COLO668 (cell line): Measurements from ENCODE around the gene HAUS5.
"Not testable (repeated sequence)": the region's sequence is repeated elsewhere in the genome, so short reads cannot be mapped to it uniquely, and the experiment has no call there.

ENCODE experiments used
- DNase-seq: peaks from one replicate; lab custom pipeline; 2025; ENCODE audit not compliant: unreplicated experiment; lab: John Stamatoyannopoulos, UW

The HAUS5 gene, protein sequence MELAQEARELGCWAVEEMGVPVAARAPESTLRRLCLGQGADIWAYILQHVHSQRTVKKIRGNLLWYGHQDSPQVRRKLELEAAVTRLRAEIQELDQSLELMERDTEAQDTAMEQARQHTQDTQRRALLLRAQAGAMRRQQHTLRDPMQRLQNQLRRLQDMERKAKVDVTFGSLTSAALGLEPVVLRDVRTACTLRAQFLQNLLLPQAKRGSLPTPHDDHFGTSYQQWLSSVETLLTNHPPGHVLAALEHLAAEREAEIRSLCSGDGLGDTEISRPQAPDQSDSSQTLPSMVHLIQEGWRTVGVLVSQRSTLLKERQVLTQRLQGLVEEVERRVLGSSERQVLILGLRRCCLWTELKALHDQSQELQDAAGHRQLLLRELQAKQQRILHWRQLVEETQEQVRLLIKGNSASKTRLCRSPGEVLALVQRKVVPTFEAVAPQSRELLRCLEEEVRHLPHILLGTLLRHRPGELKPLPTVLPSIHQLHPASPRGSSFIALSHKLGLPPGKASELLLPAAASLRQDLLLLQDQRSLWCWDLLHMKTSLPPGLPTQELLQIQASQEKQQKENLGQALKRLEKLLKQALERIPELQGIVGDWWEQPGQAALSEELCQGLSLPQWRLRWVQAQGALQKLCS

GRCh38 chr19:35612559-35613321 lies at the start of gene HAUS5:
Gene HAUS5, plus strand, starts transcription at chr19:35612735. Its CDS starts 60 bp downstream, at chr19:35612795.
- peak; percentile 92 for DNase-seq

DNA sequence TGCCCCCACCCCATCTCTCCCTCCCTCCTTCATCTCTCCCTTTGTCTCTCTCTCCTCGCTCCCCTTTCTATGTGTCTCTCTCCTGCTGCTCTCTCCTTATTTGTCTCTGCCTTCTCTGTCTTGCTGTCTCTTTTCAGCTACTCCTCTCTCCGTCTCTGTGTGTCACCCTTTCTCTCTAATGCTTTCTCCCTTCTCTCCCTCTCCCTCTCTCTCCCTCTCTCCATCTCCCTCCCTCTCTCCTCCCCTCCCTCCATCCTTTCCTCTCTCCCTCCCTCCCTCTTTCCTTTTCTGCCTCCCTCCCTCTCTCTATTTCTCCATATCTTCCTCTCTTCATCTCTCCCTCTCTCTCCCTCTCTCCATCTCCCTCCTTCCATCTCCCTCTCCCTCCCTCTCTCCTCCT lies 49.8 kb upstream of the HAUS5 start:
- no peak for DNase-seq

DNA sequence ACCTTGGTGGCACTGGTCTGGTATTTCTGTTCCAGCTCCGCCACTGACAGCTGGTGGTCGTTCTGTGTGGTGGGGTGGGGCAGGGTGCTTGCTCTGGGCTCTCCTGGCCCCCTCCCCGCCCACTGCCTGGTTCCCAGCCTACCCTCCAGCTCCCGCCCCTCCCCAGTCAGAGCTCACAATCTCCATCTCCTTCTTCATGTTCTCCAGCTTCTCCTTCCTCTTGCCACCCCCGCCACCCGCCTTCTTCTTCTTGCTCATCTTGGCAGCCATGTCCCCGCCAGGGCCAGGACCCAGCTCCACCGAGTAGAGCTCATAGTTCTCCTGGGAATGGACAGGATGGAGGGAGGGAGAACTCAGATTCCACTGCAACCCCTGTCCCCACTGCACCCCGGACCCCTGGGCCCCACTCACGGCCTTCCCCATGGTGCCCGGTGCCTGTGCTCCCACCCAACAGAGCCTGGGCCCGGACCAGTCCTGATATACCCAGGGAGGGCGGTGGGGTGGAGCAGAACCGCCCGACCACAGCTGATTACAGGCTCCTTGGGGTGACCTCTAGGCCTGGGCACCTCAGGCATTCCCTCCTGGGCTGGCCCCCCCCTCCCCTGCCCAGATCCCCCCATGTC lies 49.2 kb upstream of the HAUS5 start, which contains the start of gene ATP4A:
Gene ATP4A (minus strand): TSS at position 452 of the 623 bp plus-strand sequence. CDS start 29 bp downstream, at position 423.
- no peak for DNase-seq

DNA sequence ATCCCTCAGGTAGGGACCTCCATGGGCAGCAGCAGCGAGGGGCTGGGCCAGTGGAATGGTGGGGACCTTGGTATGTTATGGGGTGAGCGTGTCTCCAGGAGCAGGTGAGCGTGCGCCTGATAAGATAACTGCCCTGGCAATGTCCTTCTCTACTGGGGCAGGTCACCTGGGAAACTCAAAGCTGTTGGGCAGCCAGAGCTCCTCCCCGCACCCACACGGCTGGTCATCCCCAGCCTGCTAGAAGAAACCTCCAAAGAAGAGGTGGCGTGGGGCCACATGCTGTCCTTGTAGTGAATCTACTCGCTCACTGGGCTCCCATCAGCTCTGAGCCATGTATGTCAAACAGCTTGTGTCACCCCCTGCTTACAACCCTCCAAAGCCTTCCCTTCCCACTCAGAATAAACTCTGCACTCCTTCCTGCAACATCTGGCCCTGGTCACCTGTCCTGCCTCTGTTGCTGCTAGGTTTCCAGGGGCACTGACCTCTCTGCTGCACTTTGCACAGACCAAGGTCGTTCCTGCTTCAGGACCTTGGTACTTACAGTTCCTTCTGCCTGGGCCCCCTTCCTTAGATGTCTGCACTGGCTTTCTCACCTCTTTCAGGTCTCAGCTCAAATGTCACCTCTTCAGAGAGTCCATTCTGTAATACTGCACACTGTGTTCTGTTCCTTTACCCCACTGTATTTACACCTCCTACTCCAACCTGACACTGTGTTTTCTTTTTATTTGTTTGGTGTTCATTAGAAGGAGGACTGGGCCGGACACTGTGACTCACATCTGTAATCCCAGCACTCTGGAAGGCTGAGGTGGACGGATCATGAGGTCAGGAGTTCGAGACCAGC lies 47.3 kb upstream of the HAUS5 start:
- DNase-seq, result no peak

DNA sequence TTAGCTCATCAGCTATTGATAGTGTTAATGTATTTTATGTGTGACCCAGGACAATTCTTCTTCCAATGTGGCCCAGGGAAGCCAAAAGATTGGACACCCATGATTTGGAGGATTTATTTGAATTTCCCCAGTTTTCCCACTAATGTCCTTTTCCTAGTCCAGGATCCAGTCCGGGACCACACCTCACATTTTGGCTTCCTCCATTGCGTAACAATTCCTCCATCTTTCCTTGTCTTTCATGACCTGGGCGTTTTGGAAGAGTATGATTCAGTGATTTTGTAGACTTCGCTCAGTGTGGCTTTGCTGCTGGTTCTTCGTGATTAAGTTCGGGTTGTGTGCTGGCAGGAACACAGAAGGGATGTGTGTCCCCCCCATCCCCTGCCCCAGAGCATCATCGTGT lies 45.8 kb upstream of the HAUS5 start:
- no peak for DNase-seq

DNA sequence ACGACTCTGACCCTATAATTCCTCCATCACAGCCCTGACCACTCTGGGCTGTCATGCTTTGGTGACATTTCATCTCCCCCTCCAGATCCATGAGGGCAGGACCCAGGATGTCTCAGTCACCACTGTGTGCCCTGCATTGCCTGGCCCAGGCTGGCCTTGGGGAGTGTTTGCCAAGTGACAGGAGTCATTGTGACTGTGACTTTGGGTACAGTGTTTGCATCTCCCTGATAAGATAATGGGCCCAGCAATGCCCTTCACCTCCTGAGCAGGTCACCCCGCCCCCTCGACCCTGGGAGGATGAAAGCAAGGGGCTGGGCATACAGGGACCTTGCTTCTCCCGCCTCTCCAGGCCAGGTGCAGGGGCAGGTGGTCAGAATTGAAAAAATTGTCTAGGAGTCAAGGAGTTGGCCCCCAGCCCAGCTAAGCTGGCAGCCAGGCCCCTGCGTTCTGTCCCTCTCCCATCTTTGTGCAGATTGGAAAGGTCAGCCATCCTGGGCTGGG lies 43.2 kb upstream of the HAUS5 start:
- DNase-seq, result no peak

GRCh38 chr19:35571406-35571965 lies 41.0 kb upstream of the HAUS5 start:
- DNase-seq, result no peak

DNA sequence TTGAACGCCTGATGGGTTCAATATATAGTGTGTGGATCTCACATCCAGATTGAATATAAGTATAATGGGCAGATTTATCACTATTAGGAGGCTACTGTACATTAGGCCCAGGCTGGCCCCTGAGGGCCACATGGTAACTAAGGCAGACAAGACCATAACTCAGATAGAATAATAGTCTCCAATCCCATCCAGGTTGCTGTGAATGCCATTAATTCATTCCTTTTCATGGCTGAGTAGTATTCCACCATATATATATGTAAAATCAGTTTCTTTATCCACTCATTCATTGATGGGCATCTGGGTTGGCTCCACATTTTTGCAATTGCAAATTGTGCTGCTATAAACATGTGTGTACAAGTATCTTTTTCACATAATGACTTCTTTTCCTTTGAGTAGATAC lies 34.6 kb upstream of the HAUS5 start:
- DNase-seq, result no peak

DNA sequence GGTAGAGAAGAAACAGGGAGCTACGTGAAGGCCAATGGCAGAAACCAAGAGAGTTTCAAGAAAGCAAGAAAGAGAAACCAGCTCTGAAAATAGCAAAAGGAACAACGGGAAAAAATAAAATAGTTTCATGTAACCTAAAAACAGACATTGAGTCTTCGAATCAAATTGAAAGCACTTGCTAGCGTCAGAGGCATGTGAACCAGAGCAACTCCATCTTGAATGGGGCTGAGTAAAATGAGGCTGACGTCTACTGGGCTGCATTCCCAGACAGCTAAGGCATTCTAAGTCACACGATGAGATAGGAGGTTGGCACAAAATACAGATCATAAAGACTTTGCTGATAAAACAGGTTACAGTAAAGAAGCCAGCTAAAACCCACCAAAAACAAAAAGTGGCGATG lies 33.8 kb upstream of the HAUS5 start:
- DNase-seq, result no peak

GRCh38 chr19:35582760-35583159 lies 29.8 kb upstream of the HAUS5 start:
- DNase-seq, result no peak

GRCh38 chr19:35585848-35586247 lies 26.7 kb upstream of the HAUS5 start, which contains the start of gene PMIS2:
Gene PMIS2, plus strand, starts transcription at chr19:35586173. Its CDS starts 87 bp downstream, at chr19:35586260.
- no peak for DNase-seq

- DNase-seq, result no peak
Observed at GRCh38 chr19:35587321-35587720, 25.2 kb upstream of the HAUS5 start.

DNA sequence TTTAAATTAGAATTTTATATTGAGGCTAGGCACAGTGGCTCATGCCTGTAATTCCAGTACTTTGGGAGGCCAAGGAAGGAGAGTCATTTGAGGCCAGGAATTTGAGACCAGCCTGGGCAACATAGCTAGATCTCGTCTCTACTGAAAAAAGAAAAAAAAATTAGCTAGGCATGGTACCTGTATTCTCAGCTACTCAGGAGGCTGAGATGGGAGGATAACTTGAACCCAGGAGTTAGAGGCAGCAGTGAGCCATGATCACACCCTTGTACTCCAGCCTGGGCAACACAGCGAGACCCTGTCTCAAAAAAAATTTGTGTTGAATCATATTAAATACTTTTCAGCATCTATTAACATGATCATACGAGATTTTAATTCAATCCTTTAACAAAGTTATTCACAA lies 21.7 kb upstream of the HAUS5 start:
- DNase-seq, result no peak

DNA sequence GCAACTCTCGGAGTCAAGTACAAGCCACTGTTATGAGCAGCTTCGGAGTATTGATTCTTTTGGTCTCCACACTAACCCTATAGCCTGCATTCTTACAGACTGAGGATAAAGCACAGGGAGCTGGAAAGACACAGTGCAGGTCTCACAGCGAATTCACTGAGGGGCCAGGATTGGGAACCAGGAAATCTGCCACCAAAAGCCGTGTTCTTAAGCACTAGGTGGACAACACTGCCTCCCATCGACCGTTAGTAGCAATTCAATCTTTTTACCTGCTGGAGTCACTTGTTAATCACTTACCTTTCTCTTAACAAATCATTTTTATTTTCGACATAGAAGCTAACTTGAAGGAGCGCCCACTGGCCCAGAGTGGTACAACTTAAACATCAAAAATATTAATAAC lies 20.3 kb upstream of the HAUS5 start:
- DNase-seq, result peak; percentile 30

- DNase-seq, result not testable (repeated sequence)
Observed at GRCh38 chr19:35595026-35595425, 17.5 kb upstream of the HAUS5 start.

GRCh38 chr19:35595928-35596327 lies 16.6 kb upstream of the HAUS5 start:
- no peak for DNase-seq

DNA sequence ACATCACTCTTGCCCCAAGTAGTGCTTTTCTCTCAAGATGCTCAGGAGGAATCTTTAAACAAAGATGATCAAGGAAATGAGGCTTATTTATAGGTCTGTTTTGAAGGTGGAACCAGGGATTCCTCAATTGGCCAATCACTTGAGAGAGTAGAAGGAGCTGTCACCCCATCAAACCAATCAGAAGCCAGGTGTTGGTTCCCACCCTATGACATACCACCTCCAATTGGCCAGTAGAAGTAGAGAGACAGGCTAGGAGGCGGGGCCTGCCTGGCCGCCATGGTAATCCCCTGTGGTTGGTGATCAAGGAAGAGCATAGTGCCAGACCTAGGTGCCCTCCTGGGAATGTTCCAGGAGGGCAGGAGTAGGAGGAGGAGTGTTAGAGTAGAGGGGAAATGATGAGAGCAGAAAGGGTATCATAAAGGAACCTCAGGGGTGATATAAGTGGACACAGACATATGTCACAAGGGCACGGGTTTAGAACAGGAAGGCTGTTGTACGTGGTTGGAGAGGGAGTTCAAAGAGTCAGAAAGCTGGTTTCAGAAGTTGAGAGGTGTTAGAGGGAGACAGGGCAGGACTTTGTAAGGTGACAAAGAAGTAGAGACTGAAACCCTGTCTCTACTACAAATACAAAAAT lies 16.1 kb upstream of the HAUS5 start:
- DNase-seq, result no peak

- no peak for DNase-seq
Observed at GRCh38 chr19:35601971-35602370, 10.6 kb upstream of the HAUS5 start.

GRCh38 chr19:35604436-35604835 lies 8.1 kb upstream of the HAUS5 start:
- not testable (repeated sequence) for DNase-seq
